GM19468 (cell line): Measurements from ENCODE around the gene DNAH1.

ENCODE experiments used
- ATAC-seq: cut with Tn5 transposase; IDR thresholded peaks from one replicate; pipeline ENCODE4 v1.9.1; 2021; ENCODE audit warnings: mild to moderate bottlenecking, moderate library complexity, moderate number of reproducible peaks; ENCODE audit not compliant: unreplicated experiment; ENCODE audit errors: extremely low read depth

The DNAH1 gene

DNA sequence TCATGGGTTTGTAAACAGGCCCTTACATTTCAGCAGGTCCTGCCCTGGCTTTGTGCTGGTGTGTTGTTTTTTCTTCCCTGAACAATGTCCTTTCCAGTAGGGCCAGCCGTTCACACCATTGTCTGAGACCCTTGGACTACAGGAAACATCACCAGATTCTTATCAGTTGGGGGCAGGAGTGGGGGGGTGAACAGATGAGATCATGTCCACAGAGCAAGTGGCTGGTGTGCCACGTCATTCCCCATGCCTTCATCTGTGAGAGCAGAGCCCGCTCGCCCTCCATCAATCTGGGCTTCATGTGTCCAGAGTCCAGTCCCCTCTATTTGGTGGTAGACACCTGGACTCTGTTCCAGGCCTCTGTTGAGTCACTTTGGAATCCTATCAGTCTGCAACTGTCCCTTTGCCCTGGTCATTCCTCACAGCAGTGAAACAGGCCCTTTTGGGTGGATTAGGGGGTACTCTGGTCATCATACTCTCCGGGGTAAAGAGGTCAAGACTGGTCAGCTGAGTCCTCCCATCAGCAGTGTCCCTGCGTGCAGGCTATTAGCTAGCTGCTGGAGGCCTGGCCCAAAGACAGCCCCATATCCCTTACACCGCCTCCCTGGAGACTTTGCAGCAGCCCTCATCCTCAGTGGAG is 113.8 kb downstream of the DNAH1 start:
- ATAC-seq = no peak

DNA sequence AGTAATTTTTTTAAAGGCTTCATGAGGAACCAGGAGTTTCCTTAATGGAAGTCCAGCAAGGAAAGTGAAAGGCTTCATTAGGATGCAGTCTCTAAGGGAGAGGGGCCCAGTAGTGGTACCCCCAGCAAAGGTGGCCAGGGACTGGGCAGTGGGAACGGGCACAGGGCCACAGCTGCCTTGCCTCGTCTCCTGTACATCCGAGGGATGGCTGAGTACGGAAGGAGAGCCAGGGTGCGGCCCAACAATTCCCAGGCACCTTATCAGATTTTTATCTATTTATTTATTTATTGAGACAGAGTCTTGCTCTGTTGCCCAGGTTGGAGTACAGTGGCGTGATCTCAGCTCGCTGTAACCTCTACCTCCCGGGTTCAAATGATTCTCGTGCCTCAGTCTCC is 114.3 kb downstream of the DNAH1 start:
- no peak for ATAC-seq

DNA sequence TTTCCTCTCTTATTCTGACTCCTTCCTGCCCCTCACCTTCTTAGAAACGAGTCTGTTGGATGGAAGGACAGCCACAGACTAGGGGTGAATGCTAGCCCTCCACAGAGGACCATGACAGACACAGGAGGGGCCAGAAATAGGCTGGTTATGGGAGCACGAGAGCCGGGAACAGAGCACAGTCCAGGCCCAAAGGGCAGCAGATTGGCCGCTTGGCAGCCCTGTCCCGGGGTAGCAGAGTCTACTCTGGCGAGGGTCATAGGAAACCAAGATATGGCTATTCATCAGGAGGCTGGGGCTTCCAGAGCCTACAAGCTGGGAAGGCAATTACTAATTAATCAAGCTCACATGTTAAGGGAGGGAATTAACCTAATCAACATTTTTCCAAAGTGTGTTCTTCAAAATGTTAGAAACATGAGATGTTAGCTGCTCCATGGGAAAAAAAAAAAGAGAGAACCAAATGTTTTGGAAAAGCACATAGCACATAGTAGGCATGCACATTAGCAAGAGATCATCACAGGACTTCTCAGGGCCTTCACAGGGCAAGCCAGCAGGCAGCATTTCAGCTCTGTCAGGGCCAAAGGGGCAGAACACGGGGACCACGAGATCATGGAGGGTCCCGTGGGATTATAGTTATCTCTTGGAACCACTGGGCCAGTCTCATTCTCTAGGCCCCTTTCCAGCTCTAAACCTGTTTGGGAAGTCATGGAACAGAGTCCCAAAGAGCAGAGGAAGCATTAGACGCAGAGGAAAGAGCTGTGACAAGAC is 115.5 kb downstream of the DNAH1 start:
- ATAC-seq = no peak

DNA sequence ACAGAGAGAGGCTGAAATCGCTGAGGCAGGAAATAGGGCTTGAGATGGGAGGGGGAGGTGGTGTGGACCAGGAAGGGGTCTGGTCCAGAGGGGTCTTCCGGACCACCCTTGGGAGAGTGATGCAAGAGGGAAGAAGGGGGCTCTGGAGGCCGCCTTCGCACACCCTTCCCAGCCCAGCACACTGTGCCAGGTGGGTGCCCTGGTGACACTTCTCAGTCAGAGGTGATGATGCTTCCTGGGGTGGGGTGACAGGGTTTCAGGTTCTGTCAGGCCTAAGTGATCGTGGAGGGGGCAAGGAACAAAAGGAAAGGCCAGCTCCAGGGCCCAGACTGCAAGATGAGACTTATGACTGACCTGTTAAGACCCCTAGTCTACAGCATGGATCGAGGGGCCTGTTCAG is 116.1 kb downstream of the DNAH1 start:
- ATAC-seq = no peak

DNA sequence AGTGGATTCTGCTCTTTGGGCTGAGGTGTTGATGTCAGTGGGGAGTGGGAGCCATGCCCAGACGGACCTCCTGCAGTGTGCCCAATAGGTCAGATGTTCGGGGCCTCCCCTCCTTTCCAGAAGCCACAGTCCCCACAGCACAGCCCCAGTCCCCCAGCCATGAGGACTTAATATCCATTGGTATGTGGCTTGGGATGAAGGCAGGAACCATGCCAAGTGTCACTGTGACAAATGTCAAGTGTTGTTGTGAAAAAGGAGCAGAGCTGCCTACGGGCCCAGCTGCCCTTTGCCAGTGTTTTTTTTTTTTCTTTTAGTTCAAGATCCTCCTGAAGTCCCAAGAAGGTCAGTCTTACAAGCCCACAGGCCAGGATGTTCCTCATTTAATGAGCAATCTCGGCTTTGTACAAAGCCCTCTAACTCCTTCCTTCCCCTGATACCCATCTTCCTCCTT is 116.6 kb downstream of the DNAH1 start:
- no peak for ATAC-seq

DNA sequence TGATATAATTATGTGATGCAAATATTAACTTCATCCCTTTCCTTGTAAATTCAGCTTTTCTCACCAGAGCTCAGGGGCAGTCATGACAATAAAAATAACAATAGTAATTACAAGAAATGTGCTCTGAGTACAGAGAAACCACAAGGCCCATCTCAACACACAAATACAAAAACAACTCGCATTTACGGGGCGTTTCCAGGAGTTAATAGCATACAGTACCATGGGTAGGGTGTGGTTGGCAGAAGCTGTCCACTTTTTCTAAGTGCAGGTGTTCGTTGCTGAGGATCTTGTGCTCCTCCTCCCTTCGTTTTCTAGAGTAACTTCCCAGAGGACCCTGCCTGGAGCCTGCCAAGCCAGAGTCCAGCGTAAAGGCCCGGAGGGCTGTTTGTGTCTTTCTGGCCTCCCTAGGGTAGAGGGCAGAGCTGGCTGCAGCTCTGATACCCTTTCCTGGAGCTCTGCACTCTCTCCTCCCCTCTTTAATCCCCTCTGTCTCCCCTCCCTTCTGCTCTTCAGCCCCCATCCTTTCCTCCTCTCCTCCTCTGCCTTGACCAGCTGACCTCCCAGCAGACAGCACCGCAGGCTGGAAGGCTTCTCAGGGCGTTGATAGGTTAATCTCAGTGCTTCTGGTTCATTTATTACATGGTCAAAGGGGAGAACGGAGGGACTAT is 117.3 kb downstream of the DNAH1 start:
- no peak for ATAC-seq

DNA sequence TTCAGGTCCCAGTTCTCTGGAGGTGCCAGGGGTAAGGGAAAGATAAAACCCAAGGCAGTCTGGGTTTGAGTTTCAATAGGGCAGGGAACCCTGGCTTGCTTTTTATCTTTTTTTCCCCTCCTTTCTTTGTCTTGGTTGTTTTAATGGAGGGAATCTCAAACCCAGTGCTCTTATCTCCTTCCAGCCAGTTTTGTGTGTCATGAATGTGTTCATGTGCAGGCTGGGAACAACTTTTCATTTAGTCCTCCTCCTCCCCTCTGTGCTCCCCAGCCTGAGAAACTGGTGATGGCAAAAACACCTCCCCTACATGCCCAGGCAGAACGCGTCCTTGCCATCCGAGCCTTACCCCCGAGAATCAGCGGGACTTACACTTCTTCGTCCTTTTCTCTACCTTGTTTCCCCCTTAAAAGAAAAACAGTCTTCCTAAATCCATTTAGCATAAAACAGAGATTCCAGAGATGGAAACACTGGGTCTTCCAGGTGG is 117.9 kb downstream of the DNAH1 start:
- no peak for ATAC-seq

DNA sequence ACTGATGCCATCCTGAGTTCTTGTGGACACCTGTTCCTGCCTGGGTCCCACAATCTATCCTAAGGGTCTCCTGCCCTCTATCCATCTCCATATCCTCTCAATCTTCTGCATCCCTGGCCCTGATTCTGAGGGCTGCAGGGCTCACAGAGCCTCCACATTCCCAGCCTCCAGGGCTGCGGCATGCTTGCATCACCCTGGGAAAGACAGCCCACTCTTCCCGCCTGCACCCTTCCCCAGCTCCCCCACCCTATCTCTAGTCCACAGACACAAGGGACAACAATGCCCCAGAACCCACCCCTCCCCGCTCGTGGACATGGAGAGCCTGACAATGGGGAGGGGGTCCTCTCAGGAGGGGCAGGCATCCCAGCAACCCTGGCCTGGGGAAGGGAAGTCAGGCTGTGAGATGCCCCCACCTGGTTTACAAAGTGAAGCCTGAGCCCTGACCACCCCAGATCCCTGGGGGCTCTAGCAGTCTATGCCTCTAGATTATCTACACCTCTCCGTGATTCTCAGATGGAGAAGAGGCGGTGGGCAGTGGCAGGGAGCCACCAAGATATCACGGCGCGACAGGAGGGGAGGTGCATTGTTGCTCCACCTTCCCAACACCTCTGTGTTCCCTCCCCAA is 118.5 kb downstream of the DNAH1 start:
- ATAC-seq = no peak

DNA sequence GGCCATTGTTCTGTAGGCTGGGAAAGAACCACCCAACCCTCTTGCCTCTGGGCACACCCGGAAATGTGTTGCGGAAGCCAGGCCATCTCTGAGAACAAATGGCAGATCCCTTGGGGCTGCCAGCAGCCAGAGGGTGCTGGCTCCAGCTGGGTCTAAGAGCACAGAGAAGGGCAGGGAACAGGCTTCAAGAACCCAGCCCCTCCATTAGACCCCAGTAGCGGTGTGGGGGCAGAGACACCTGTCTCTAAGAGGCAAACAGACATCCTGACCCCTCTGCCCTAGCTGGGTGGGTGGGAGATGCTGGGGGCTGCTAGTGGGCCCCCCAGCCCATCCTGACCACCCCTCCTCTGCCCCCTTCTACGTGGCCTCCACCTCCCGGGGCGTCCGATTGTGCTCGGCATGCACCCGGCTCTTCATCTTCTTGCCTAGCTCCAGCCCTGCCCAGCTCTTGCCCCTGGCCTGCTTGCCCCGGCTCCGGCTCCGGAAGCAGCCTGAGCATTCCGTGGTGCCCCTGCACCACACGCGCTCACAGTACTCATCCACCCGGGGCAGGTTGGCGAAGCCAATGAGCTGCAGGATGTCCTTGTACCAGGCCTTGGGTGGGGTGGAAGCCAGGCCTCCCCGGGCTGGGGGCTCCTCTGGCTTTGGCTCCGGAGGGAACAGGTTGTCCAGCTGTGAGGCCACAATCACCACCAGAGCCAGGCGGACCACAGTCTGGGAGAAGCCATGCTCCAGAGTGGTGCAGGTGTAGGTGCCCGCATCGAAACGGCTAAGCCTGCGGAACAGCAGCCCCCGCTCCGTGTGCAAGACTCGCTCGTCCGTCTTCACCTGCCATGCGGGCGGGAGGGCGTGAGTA is 119.4 kb downstream of the DNAH1 start:
- no peak for ATAC-seq

DNA sequence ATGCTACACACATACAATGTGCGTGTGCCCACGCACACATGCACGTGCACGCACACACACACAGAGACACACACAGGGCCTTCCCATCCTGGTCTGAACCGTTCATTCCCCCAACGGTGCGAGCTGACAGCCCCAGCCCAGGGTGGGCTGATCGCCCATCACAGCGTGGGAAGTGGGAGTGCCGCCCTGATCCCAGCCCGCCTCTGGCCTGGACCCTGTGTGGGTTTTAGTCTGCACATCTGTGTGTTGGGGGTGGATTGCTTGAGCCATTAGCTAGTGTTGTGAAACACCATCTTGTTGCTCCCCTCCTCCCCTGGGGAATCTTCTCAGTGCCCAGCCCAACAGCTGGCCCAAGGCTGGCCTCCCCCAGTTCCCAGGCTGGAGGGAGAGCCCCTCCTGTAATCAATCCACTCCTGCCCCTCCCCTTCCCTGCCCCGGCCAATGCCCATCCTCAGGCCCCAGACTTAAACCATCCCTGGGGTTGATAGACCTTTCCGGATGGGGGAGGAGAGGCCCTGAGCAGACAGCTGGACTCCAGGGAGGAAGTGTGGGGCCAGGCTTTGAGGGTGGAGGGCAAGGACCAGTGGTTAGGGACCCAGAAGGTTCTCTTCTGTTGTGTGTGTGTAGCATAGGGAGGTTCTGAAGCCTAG is 120.5 kb downstream of the DNAH1 start:
- no peak for ATAC-seq

DNA sequence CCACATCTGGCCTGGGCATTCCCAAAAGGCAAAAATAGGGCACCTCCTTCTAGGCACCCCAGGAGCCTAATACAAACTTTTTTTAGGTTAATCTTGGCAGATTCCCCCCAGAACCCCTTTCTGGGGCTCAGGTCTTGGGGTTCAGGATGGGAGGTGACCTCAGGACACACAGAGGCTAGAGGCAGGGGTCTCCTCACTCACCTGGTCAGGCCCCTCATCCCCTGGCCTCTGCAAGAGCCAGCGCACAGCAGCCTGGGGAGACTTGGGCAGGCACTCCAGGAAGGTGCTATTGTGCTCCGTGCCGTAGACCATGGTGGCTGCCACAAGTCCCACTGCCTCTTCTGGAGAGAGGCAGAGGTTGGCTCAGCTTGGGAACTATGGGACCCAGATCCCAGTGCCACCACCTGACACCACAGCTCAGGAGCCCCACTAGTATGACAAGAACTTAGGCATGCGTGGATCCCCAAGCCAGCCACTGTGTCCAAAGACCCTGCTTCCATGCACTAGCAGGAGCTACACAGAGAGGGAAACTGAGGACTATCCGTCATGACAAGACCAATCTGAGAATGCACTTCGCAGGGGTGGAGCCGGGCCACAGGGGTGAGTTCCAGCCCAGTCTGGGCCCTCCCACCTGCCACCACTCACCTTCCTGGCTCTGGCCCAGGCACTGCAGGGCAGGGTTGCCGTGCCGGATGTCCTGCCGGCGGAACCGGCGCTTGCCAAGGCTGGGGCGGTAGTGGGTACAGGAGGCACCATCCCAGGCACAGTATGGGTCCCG is 121.4 kb downstream of the DNAH1 start:
- ATAC-seq = no peak

DNA sequence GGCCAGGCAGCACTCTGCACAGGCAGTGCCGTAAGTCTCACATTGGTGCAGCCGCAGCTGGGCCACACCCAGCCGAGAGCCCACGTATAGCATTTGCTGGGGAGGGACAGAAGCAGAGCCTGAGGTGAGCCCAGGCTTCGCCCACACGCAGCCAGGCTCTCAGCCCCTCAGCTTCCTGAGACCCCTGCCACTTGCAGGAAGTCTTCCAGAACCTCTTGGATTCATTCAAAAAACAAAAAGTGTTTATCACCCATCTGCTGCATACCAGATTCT is 121.9 kb downstream of the DNAH1 start:
- no peak for ATAC-seq

DNA sequence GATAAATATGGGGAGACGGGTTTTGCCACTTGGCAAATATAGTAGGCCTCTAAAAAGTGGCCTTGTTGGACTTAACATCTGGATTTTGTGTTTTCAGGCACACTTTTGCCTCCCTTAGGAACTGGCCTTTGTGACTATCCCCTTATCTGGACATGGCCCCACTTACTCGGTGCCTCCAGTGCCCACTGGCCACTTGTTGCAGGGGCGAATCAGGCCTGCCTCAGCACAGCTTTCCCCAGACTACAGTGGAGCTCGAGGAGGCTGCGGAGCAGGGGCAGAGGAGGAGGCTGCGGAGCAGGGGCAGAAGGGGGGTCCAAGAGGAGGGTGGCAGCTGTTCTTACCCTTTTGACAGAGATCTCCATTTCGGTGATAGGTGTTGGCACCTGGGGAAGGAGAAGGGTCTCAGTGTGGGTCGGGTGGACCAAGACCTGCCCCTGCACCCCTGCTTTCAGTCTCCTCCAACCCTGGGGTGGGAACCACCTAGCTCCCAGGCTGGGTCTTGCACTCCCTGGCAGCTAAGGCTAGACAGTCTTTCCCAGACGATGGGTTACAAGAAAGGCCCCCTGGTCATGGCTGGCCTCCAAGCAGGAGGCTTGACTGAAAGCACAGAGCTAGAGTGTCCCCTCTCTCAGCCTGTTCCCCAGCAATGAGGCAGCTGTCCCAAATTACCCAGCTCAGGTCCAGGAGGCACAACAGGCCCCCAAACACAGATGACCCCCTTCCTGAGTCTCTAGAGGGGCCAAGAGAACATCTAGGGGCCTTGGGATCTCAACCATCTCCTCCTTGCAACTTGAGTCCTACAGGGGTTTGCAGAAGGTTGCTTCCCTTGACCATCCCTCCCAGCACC is 122.7 kb downstream of the DNAH1 start:
- no peak for ATAC-seq

DNA sequence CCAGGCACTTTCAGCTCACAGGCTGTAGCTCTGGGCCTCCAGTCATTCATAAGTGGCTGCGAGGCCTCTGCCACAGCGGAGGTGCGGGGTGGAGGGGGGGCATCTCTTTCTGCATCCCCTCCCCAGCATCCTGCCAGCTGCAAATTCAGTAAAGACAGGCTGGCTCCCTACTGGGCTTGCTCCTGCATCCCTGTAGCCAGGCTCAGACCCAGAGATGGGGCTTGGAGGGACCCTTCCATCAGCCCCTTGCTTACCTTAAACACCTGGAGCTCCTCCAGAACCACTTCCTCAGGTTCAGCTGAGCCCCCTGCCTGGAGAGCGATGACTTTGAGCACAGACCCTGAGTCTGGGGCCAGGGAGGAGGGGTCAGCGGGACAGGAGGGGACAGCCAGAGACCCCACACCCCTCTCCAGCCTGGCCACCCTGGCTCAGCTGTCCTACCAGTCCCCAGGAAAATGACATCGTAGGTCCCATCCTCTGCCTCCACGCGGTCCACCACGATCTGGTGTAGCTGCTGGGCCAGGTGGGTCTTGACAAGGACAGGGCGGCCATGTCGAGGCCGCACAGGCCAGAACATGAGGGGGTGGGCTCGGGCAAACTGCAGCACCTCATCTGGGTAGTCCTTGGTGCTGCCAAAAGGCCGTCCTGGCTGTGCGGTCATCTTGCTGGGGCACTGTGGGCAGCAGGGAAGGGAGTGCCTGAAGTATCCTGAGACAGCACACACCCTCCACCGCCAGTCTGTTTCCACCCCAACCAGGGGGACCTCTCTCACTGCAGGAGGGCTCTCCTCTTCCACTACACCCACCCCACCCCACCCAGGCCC is 123.5 kb downstream of the DNAH1 start:
- ATAC-seq = no peak

DNA sequence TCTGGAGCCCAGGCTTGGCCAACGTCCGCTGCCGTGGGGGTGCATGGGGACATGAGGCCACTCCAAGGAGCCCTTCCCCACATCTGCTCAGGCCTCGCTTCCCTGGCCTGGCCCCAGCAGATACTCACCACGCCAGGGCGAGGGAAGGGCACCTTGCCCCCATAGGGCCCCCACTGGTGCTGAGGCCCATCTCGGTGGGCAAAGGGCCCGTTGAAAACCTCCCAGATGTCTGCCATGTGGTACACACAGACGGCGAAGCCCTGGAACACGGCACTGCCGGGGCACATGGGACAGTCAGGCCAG is 124.1 kb downstream of the DNAH1 start:
- no peak for ATAC-seq

DNA sequence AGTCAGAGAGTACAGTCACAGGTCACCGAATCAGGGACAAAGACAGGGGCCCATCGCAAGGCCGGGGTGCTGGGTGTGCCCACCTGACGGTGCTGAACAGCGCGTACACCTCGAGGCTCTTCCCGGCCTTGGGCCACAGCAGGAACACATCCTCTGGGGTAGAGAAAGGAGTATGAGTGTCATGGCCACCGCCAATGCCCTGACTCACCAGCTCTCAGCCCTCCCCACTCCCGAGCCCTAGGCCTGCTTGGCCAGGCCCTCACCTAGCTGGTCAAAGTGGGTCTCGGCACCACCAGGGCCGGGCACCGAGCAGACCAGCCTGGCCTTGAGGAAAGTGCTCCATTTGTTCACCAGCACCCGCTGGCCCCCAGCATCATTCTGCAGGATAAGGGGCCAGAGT is 124.6 kb downstream of the DNAH1 start:
- no peak for ATAC-seq

DNA sequence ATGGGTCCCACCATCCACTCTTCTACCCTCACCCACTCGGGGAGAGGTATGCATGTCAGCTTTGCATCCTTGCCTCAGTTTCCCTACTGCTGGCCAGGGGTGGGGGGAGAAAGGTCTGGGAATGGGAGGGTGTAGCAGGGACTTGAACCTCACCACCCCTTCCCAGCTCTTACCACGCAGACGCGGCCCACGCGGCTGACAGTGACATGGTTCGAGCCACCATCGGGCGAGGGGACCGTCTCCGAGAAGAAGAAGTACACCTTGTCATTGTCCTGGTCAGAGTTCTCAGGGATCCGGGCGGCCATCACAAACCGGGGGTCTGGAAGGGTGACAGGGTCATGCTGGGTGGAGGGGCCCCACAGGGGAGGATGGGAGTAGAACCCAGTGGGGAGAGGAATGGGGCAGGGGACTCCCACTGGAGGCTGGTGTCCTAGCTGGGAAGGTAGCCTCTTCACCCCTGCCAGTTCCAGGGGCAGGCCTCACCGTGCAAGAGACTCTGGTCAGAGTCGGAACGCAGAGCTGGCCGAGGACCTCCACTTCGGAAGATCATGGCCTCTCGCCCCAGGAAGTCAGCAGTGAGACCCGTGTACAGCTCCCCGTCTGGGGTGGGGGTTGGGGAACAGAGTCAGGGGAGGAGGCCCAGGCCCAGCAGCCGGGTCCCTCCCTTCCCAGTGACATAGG is 125.1 kb downstream of the DNAH1 start:
- ATAC-seq = no peak
